ENCODE measurements around the gene TAF6.

TAF6 gene

DNA sequence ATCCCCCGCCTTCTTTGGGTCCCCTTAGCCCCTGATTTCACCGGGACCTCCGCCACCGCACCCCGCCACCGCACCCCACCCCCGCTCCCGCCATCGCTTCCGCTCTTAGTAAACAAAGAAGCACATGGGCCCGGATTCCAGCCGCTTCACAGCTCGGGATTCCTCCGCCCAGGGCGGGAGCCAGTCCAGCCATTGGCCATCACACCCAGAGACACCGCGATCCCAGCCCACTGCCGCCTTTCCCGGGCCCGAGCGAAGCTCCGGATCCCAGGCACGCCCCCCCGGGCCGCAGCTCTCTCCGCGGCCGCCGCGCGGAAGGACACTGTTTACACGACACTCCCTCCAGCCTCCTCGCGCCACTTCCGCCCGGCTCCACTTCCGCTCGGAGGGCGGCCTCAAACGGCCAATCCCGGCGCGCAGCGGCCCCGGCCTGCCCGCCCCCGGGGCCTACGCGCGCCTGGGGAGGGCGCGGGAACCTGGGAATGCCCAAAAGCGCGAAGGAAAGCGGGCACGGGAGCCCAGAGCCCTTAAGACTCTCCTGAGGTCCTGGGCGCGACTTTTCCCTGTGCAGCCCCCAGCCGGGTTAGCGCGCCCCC is 18.6 kb downstream of the TAF6 start (continued):
- TF ChIP-seq ZNF548 (tag by site-specific recombination; IDR thresholded peaks at IDR 0.05) (no peak), ZNF221 (tag by site-specific recombination; IDR thresholded peaks at IDR 0.05; ENCODE audit: borderline replicate concordance) (no peak), BCL11B (tag by site-specific recombination; IDR thresholded peaks at IDR 0.05; ENCODE audit: low read depth) (peak; percentile 82), ZNF701 (tag by site-specific recombination; IDR thresholded peaks at IDR 0.05) (no peak), MZF1 (tag by site-specific recombination; IDR thresholded peaks at IDR 0.05; ENCODE audit: borderline replicate concordance) (no peak), ZNF202 (tag by site-specific recombination; IDR thresholded peaks at IDR 0.05; ENCODE audit: borderline replicate concordance) (no peak), SCRT1 (tag by site-specific recombination; IDR thresholded peaks at IDR 0.05; ENCODE audit: borderline replicate concordance) (no peak), ZSCAN30 (tag by site-specific recombination; IDR thresholded peaks at IDR 0.05) (peak; percentile 88), ZNF433 (tag by site-specific recombination; IDR thresholded peaks at IDR 0.05; ENCODE audit: low read depth) (no peak), ZNF830 (tag by site-specific recombination; IDR thresholded peaks at IDR 0.05; ENCODE audit: low read depth) (no peak), ZNF843 (tag by site-specific recombination; IDR thresholded peaks at IDR 0.05) (peak; percentile 40; the same call in 1 of the 2 replicates), KLF8 (tag by site-specific recombination; IDR thresholded peaks at IDR 0.05) (peak; percentile 93), SP3 (tag by site-specific recombination; IDR thresholded peaks at IDR 0.05) (peak; percentile 94), ZNF521 (tag by site-specific recombination; IDR thresholded peaks at IDR 0.05) (no peak), KLF7 (tag by site-specific recombination; IDR thresholded peaks at IDR 0.05; ENCODE audit: borderline replicate concordance) (peak; percentile 94), ZFP37 (tag by site-specific recombination; IDR thresholded peaks at IDR 0.05) (no peak; the same call in 1 of the 2 replicates), ZNF514 (tag by site-specific recombination; IDR thresholded peaks at IDR 0.05) (no peak), ZNF416 (tag by site-specific recombination; IDR thresholded peaks at IDR 0.05) (no peak), KLF16 (tag by site-specific recombination; IDR thresholded peaks at IDR 0.05) (peak; percentile 97), ZNF354C (tag by site-specific recombination; IDR thresholded peaks at IDR 0.05; ENCODE audit: borderline replicate concordance, low read depth) (no peak), ZNF114 (tag by site-specific recombination; IDR thresholded peaks at IDR 0.05) (no peak), ZNF76 (tag by site-specific recombination; IDR thresholded peaks at IDR 0.05; ENCODE audit: borderline replicate concordance, low read depth) (peak; percentile 83), ZNF19 (tag by site-specific recombination; IDR thresholded peaks at IDR 0.05; ENCODE audit: low read depth) (no peak), ZFHX2 (tag by site-specific recombination; conservative IDR thresholded peaks at IDR 0.05) (peak; percentile 97), ZNF112 (tag by site-specific recombination; IDR thresholded peaks at IDR 0.05) (no peak), ZNF555 (tag by site-specific recombination; conservative IDR thresholded peaks at IDR 0.05) (no peak), ZNF341 (tag by site-specific recombination; IDR thresholded peaks at IDR 0.05; ENCODE audit: low read depth) (peak; percentile 91), ZNF324 (tag by site-specific recombination; IDR thresholded peaks at IDR 0.05) (no peak)
- TF ChIP-seq, protein P1, sequence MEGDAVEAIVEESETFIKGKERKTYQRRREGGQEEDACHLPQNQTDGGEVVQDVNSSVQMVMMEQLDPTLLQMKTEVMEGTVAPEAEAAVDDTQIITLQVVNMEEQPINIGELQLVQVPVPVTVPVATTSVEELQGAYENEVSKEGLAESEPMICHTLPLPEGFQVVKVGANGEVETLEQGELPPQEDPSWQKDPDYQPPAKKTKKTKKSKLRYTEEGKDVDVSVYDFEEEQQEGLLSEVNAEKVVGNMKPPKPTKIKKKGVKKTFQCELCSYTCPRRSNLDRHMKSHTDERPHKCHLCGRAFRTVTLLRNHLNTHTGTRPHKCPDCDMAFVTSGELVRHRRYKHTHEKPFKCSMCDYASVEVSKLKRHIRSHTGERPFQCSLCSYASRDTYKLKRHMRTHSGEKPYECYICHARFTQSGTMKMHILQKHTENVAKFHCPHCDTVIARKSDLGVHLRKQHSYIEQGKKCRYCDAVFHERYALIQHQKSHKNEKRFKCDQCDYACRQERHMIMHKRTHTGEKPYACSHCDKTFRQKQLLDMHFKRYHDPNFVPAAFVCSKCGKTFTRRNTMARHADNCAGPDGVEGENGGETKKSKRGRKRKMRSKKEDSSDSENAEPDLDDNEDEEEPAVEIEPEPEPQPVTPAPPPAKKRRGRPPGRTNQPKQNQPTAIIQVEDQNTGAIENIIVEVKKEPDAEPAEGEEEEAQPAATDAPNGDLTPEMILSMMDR (tag by site-specific recombination; IDR thresholded peaks at IDR 0.05), result no peak
- TF ChIP-seq, protein P2, sequence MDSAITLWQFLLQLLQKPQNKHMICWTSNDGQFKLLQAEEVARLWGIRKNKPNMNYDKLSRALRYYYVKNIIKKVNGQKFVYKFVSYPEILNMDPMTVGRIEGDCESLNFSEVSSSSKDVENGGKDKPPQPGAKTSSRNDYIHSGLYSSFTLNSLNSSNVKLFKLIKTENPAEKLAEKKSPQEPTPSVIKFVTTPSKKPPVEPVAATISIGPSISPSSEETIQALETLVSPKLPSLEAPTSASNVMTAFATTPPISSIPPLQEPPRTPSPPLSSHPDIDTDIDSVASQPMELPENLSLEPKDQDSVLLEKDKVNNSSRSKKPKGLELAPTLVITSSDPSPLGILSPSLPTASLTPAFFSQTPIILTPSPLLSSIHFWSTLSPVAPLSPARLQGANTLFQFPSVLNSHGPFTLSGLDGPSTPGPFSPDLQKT (IDR thresholded peaks at IDR 0.05; ENCODE audit: borderline replicate concordance, low read depth, low read length), result peak; percentile 78; the same call in 1 of the 2 replicates
- TF ChIP-seq, protein P3, sequence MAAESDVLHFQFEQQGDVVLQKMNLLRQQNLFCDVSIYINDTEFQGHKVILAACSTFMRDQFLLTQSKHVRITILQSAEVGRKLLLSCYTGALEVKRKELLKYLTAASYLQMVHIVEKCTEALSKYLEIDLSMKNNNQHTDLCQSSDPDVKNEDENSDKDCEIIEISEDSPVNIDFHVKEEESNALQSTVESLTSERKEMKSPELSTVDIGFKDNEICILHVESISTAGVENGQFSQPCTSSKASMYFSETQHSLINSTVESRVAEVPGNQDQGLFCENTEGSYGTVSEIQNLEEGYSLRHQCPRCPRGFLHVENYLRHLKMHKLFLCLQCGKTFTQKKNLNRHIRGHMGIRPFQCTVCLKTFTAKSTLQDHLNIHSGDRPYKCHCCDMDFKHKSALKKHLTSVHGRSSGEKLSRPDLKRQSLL (tag by site-specific recombination; IDR thresholded peaks at IDR 0.05), result peak; percentile 31; the same call in 1 of the 2 replicates
- TF ChIP-seq, protein P4, sequence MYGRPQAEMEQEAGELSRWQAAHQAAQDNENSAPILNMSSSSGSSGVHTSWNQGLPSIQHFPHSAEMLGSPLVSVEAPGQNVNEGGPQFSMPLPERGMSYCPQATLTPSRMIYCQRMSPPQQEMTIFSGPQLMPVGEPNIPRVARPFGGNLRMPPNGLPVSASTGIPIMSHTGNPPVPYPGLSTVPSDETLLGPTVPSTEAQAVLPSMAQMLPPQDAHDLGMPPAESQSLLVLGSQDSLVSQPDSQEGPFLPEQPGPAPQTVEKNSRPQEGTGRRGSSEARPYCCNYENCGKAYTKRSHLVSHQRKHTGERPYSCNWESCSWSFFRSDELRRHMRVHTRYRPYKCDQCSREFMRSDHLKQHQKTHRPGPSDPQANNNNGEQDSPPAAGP (tag by site-specific recombination; IDR thresholded peaks at IDR 0.05), result peak; percentile 89
- TF ChIP-seq, protein P5, sequence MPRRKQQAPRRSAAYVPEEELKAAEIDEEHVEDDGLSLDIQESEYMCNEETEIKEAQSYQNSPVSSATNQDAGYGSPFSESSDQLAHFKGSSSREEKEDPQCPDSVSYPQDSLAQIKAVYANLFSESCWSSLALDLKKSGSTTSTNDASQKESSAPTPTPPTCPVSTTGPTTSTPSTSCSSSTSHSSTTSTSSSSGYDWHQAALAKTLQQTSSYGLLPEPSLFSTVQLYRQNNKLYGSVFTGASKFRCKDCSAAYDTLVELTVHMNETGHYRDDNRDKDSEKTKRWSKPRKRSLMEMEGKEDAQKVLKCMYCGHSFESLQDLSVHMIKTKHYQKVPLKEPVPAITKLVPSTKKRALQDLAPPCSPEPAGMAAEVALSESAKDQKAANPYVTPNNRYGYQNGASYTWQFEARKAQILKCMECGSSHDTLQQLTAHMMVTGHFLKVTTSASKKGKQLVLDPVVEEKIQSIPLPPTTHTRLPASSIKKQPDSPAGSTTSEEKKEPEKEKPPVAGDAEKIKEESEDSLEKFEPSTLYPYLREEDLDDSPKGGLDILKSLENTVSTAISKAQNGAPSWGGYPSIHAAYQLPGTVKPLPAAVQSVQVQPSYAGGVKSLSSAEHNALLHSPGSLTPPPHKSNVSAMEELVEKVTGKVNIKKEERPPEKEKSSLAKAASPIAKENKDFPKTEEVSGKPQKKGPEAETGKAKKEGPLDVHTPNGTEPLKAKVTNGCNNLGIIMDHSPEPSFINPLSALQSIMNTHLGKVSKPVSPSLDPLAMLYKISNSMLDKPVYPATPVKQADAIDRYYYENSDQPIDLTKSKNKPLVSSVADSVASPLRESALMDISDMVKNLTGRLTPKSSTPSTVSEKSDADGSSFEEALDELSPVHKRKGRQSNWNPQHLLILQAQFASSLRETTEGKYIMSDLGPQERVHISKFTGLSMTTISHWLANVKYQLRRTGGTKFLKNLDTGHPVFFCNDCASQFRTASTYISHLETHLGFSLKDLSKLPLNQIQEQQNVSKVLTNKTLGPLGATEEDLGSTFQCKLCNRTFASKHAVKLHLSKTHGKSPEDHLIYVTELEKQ (tag by site-specific recombination; IDR thresholded peaks at IDR 0.05; ENCODE audit: borderline replicate concordance), result no peak

All from HEK293 (cell line).